Renal cortex interstitium (tissue), 15 donors: ENCODE results near the gene ATP6V1E1. TPM values are rescaled to one million over a fixed set of nuclear protein-coding genes. Genes with fewer than 3 reads are reported as not detected.
"Not testable (repeated sequence)": the region's sequence is repeated elsewhere in the genome, so short reads cannot be mapped to it uniquely, and the experiment has no call there.

Experiments used
- DNase-seq, 11 donors: peaks; one replicate each; pipeline ENCODE4 v3.0.0-alpha.2; 2013; ENCODE audit warnings: low read depth in 9 of 11, low spot score in 4 of 11; ENCODE audit errors: extremely low read depth in 1 of 11
- long read RNA-seq, 16 experiments: transcript quantifications; one replicate each; lab custom pipeline, GENCODE V29; 2026
- polyA plus RNA-seq, 3 donors: library from polyadenylated mRNA; unstranded; fragments of 120-200 nt; gene quantifications; one replicate each; pipeline ENCODE4 v1.2.1, GENCODE V29; 2013; ENCODE audit not compliant: insufficient read length in 3 of 3

Gene ATP6V1E1
- polyA plus RNA-seq = 100 to 1,000 TPM; 122 to 131 (median 129) TPM
- long read RNA-seq, donor 1, transcript ATP6V1E1-201 (9 exons, 1,402 nt) = major isoform, 26 of 42 reads
- long read RNA-seq, donor 1, transcript ATP6V1E1-205 (3 exons, 558 nt) = minor isoform, 5 of 42 reads
- long read RNA-seq, donor 1, transcript ATP6V1E1-207 (4 exons, 587 nt) = minor isoform, 8 of 42 reads
- long read RNA-seq, donor 1, partial matches to known transcripts = 0 of 42 reads
- long read RNA-seq, donor 1, other reads (novel, unspliced or antisense) = 0 of 42 reads
- long read RNA-seq, donor 2, transcript ATP6V1E1-201 (9 exons, 1,402 nt) = major isoform, 22 of 29 reads
- long read RNA-seq, donor 2, partial matches to known transcripts = 0 of 29 reads
- long read RNA-seq, donor 2, other reads (novel, unspliced or antisense) = 0 of 29 reads
- long read RNA-seq, donor 3, transcript ATP6V1E1-201 (9 exons, 1,402 nt) = major isoform, 52 of 61 reads
- long read RNA-seq, donor 3, partial matches to known transcripts = 0 of 61 reads
- long read RNA-seq, donor 3, other reads (novel, unspliced or antisense) = 0 of 61 reads
- long read RNA-seq, donor 4, transcript ATP6V1E1-201 (9 exons, 1,402 nt) = major isoform, 28 of 36 reads
- long read RNA-seq, donor 4, partial matches to known transcripts = 0 of 36 reads
- long read RNA-seq, donor 4, other reads (novel, unspliced or antisense) = 7 of 36 reads
- long read RNA-seq, donor 5, transcript ATP6V1E1-206 (2 exons, 832 nt) = minor isoform, 6 of 89 reads
- long read RNA-seq, donor 5, transcript ATP6V1E1-201 (9 exons, 1,402 nt) = major isoform, 58 of 89 reads
- long read RNA-seq, donor 5, partial matches to known transcripts = 18 of 89 reads
- long read RNA-seq, donor 5, other reads (novel, unspliced or antisense) = 0 of 89 reads
- long read RNA-seq, donor 6, transcript ATP6V1E1-201 (9 exons, 1,402 nt) = major isoform, 33 of 46 reads
- long read RNA-seq, donor 6, transcript ATP6V1E1-205 (3 exons, 558 nt) = minor isoform, 5 of 46 reads
- long read RNA-seq, donor 6, partial matches to known transcripts = 0 of 46 reads
- long read RNA-seq, donor 6, other reads (novel, unspliced or antisense) = 0 of 46 reads
- long read RNA-seq, donor 7, transcript ATP6V1E1-207 (4 exons, 587 nt) = minor isoform, 8 of 84 reads
- long read RNA-seq, donor 7, transcript ATP6V1E1-205 (3 exons, 558 nt) = minor isoform, 10 of 84 reads
- long read RNA-seq, donor 7, transcript ATP6V1E1-201 (9 exons, 1,402 nt) = major isoform, 45 of 84 reads
- long read RNA-seq, donor 7, partial matches to known transcripts = 18 of 84 reads
- long read RNA-seq, donor 7, other reads (novel, unspliced or antisense) = 0 of 84 reads
- long read RNA-seq, donor 8, transcript ATP6V1E1-201 (9 exons, 1,402 nt) = major isoform, 55 of 78 reads
- long read RNA-seq, donor 8, transcript ATP6V1E1-205 (3 exons, 558 nt) = minor isoform, 7 of 78 reads
- long read RNA-seq, donor 8, transcript ATP6V1E1-206 (2 exons, 832 nt) = minor isoform, 7 of 78 reads
- long read RNA-seq, donor 8, transcript ATP6V1E1-207 (4 exons, 587 nt) = minor isoform, 7 of 78 reads
- long read RNA-seq, donor 8, partial matches to known transcripts = 0 of 78 reads
- long read RNA-seq, donor 8, other reads (novel, unspliced or antisense) = 0 of 78 reads
- long read RNA-seq, donor 9, transcript ATP6V1E1-201 (9 exons, 1,402 nt) = major isoform, 27 of 33 reads
- long read RNA-seq, donor 9, partial matches to known transcripts = 0 of 33 reads
- long read RNA-seq, donor 9, other reads (novel, unspliced or antisense) = 0 of 33 reads
- long read RNA-seq, donor 10, transcript ATP6V1E1-207 (4 exons, 587 nt) = minor isoform, 5 of 62 reads
- long read RNA-seq, donor 10, transcript ATP6V1E1-205 (3 exons, 558 nt) = minor isoform, 7 of 62 reads
- long read RNA-seq, donor 10, transcript ATP6V1E1-201 (9 exons, 1,402 nt) = major isoform, 48 of 62 reads
- long read RNA-seq, donor 10, partial matches to known transcripts = 0 of 62 reads
- long read RNA-seq, donor 10, other reads (novel, unspliced or antisense) = 0 of 62 reads
- long read RNA-seq, donor 11, transcript ATP6V1E1-201 (9 exons, 1,402 nt) = major isoform, 19 of 37 reads
- long read RNA-seq, donor 11, partial matches to known transcripts = 17 of 37 reads
- long read RNA-seq, donor 11, other reads (novel, unspliced or antisense) = 0 of 37 reads
- long read RNA-seq, donor 12, transcript ATP6V1E1-201 (9 exons, 1,402 nt) = major isoform, 15 of 15 reads
- long read RNA-seq, donor 12, partial matches to known transcripts = 0 of 15 reads
- long read RNA-seq, donor 12, other reads (novel, unspliced or antisense) = 0 of 15 reads
- long read RNA-seq, donor 13, transcript ATP6V1E1-205 (3 exons, 558 nt) = minor isoform, 13 of 82 reads
- long read RNA-seq, donor 13, transcript ATP6V1E1-201 (9 exons, 1,402 nt) = major isoform, 52 of 82 reads
- long read RNA-seq, donor 13, transcript ATP6V1E1-207 (4 exons, 587 nt) = minor isoform, 8 of 82 reads
- long read RNA-seq, donor 13, partial matches to known transcripts = 5 of 82 reads
- long read RNA-seq, donor 13, other reads (novel, unspliced or antisense) = 0 of 82 reads
- long read RNA-seq, donor 14, transcript ATP6V1E1-201 (9 exons, 1,402 nt) = major isoform, 31 of 36 reads
- long read RNA-seq, donor 14, partial matches to known transcripts = 0 of 36 reads
- long read RNA-seq, donor 14, other reads (novel, unspliced or antisense) = 0 of 36 reads
- long read RNA-seq, donor 15, transcript ATP6V1E1-201 (9 exons, 1,402 nt) = major isoform, 13 of 15 reads
- long read RNA-seq, donor 15, partial matches to known transcripts = 0 of 15 reads
- long read RNA-seq, donor 15, other reads (novel, unspliced or antisense) = 0 of 15 reads
- long read RNA-seq, donor 16, transcript ATP6V1E1-206 (2 exons, 832 nt) = minor isoform, 6 of 91 reads
- long read RNA-seq, donor 16, transcript ATP6V1E1-201 (9 exons, 1,402 nt) = major isoform, 70 of 91 reads
- long read RNA-seq, donor 16, partial matches to known transcripts = 5 of 91 reads
- long read RNA-seq, donor 16, other reads (novel, unspliced or antisense) = 0 of 91 reads

DNA sequence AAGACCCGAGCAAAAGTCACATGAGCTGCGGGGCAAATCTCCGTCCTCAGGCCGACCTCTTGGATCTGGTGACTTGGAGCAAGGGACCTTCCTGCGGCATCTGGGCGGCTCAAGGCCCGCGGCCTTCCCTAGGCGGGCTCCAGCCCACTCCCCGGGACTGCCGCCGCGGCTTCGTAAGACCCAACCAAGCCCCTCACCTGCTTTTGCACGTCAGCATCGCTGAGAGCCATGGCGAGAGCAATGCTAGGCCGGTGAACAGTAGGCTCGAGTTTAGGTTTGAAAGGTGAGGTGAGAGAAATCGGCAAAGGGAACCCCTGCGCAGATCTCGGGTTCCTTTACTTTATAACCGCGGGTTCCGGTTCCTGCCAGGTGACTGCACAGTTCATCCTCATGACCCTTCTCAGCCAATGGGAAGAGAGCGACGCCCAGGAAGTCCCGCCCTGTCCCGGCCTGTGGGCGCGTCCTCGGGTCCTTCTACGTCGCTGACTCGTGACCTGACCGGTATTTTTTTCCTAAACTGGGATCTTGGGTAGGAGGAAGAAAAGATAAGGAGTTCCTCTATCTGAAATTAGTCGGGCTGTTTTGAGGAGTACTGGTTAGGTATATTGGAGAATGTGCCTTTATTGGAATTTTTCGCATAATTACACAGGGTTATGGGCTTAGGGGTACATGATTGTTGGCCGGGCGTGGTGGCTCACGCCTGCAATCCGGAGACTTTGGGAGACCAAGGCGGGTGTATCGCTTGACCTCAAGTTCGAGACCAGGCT, at the start of gene ATP6V1E1:
TSS of gene ATP6V1E1 (minus strand) at position 344 of the 767 bp plus-strand sequence. CDS start at position 230, 114 bp downstream.
- peak; percentile 88 to 96 (median 94) for DNase-seq

DNA sequence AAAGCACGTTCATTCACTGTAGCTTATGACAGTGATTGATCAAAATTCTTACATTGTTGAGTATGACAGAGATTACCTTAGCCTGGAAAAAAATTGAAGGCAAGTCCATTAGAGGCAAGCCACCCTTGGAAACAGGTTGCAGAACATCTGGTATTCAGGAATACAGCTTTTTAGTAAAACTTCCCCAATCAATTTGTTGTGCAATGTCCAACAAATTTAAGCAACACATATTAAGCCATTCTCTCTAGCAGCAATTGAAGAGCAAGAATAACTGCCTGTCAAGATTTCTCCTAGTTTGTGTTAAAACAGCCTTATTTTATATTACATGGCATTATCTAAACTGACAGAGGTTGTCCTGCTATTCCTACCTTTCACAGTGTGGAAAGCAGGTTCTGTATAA, 47.0 kb upstream of the ATP6V1E1 start:
- DNase-seq = no peak

DNA sequence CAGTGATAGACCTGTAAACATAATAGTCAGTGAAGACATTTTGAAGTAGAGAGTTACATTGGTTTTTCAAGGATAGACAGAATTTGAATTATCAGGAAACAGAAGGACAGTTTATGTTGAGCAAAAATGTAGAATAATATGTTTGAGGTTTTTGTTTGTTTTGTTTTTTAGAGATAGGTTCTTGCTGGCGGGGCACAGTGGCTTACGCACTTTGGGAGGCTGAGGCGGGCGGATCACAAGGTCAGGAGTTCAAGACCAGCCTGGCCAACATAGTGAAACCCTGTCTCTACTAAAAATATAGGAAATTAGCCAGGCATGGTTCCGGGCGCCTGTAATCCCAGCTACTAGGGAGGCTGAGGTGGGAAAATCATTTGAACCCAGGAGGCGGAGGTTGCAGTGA, 45.6 kb upstream of the ATP6V1E1 start:
- DNase-seq = no peak

DNA sequence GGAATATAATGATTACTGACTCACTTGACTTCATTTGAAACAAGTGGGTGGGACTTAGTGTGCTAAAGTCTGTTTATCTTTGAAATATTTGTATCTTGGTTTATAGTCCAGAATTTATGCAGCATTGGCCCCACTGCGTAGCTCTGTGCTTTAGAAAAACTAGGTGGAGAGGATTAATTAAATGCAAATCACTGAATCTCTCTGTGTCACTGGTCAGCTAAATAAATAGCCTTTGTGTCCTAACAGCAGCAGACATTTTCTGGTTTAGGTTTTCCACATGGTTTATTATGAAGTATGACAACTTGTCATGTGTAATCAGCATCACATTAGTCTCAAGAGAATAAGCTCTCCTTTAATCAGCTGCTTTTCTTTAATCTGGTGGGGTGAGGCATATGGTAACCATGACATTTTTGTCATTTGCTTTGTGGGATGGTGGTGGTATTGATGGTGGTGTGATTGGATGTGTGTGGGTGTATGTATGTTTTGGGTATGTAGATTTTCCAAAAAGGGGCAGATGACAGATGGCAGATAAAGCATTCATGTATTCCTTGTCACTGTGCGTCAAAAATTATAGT, 44.0 kb upstream of the ATP6V1E1 start:
- DNase-seq = no peak

DNA sequence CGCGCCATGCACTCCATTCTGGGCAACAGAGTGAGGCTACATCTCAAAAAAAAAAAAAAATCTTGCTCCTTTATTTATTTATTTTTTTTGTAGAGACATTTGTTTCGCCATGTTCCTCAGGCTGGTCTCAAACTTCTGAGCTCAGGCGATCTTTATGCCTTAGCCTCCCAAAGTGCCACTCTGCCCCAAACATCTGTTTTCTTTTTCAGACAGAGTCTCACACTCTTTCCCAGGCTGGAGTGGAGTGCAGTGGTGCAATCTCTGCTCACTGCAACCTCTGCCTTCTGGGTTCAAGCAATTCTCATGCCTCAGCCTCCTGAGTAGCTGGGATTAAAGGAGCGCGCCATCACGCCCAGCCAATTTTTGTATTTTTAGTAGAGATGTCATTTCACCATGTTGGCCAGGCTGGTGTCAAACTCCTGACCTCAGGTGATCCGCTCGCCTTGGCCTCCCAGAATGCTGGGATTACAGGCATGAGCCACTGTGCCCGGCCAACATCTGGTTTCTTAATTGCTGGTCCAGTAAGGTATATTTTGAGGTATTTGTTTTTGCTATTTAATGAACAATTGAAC, 43.1 kb upstream of the ATP6V1E1 start:
- DNase-seq = not testable (repeated sequence)

DNA sequence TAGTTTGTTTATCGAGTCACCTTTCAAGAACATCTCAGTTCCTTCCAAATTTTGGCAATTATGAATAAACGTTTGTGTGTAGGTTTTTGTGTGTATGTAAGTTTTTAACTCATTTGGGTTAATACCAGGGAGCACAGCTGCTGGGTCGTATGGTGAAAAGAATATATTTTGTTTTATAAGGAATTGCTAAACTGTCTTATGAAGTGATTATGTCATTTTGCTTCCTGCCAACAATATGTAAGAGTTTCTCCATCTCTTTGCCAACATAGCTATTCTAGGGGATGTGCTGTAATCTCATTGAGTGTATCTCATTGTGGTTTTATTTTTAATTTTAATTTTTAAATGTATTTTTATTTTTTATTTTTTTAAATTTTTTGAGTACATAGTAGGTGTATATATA, 37.3 kb upstream of the ATP6V1E1 start:
- DNase-seq = no peak

DNA sequence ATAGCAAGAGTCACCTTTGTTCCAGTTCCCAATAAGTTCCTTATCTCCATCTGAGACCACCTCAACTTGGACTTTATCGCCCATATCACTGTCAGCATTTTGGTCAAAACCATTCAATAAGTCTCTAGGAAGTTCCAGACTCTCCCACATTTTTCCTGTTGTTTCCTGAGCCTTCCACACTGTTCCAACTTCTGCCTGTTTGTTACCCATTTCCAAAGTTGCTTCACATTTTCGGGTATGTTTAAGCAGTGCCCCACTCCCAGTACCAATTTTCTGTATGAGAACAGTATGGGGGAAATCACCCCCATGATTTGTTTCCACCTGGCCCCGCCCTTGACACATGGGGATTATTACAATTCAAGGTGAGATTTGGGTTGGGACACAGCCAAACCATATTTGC, 36.7 kb upstream of the ATP6V1E1 start:
- no peak for DNase-seq

DNA sequence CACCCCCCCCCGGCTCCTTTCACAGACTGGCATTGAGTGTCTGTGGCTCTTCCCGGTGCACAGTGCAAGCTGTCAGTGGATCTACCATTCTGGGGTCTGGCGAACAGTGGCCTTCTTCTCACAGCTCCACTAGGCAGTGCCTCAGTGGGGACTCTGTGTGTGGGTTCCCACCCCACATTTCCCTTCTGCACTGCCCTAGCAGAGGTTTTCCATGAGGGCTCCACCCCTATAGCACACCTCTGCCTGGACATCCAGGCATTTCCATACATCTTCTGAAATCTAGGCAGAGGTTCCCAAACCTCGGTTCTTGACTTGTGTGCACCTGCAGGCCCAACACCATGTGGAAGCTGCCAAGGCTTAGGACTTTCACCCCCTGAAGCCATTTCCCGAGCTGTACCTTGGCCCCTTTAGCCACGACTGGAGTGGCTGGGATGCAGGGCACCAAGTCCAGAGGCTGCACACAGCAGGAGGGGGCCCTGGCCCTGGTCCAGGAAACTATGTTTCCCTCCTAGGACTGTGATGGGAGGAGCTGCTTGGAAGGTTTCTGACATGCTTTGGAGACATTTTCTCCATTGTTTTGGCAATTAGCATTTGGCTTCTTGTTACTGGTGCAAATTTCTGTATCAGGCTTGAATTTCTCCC, 36.0 kb upstream of the ATP6V1E1 start:
- DNase-seq = no peak

DNA sequence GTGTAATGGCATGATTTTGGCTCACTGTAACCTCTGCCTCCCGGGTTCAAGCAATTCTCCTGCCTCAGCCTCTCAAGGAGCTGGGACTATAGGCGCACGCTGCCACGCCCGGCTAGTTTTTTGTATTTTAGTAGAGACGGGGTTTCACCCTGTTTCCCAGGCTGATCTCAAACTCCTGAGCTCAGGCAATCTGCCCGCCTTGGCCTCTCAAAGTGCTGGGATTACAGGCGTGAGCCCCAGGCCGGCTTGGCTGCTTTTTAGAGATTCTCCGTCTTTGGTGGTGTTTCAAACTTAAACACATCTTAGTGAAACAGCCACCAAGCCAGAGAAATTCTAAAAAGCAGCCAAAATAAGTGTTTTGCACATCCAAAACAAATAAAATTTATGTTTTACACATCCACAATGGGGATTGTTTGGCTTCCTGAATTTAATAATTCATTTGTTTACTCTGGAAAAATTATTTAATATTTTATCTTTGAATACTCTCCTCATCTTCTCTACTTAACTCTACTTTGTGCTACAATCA, 28.4 kb upstream of the ATP6V1E1 start:
- no peak for DNase-seq

DNA sequence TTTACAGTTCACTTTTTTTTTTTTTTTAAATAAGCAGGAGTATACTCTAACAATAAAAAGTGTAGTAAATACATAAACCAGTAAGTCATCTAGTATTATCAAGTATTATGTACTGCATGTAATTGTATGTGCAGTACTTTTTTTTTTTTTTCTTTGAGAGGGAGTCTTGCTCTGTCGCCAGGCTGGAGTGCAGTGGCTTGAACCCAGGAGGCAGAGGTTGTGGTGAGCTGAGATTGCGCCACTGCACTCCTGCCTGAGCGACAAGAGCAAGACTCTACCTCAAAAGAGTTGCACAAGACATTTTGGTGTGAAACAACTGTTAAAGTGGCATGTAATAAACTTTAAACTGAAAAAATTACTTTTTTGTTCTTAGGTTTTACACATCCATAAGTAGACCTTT, 26.7 kb upstream of the ATP6V1E1 start:
- DNase-seq = no peak

DNA sequence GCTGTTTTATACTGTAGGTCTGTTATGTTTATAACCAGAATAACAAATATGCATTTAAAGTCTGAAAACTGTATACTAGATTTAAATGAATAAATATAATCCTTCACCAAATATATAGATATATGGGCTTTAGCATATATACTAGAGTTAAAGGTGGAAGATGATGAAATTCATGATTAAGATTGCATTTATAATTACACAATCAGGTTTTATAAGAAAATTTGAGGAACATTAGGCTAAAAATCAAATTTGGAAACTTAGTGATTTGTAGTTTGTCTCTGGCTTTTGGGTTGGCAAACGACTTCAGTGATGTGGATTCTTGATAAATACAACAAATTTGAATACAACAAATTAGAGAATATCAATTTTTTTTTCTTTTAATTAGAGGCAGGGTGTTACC, 20.0 kb upstream of the ATP6V1E1 start:
- no peak for DNase-seq

DNA sequence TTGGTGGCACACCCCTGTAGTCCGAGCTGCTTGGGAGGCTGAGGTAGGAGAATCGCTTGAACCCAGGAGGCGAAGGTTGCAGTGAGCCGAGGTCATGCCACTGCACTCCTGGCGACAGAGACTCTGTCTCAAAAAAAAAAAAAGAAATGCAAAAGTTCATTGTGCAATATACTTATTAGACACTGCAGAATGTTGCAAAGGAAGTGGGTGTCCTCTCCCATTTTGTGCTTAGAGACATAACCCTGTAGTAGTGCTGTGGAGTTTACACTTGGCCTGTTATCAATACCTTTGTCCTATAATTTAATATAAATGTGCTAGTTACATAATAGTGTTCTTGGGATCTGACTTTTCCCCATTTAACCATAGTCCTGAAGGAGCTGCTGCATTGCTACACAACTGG, 19.4 kb upstream of the ATP6V1E1 start:
- no peak for DNase-seq

DNA sequence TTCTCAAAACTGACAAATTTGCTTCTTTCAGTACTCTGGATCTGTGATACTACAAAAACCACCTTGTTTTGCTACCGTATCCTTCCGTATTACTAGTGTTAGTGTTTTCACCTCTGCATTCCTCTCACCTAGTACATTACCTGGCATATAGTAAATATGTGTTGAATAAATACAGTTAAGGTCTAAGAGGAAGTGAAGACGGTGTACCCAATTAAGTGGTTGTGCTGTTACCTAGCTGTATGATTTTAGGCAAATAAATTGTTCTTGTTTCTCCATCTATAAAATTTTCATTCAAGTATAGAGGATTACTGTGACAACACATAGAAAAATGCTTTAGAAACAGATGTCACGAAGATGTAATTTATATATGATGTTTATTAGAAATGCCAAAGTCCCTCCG, 18.9 kb upstream of the ATP6V1E1 start:
- no peak for DNase-seq

DNA sequence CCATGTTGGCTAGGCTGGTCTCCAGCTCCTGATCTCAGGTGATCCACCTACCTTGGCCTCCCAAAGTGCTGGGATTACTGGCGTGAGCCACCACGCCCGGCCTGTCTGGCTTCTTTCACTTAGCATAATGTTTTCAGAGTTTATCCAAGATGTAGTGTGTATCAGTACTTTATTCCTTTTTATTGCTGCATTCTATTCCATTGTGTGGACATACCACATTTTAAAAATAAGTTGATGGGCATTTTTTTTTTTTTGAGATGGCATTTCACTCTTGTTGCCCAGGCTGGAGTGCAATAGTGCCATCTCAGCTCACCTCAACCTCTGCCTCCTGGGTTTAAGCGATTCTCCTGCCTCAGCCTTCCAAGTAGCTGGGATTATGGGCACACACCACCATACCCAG, 13.8 kb upstream of the ATP6V1E1 start:
- DNase-seq = not testable (repeated sequence)
